Natural killer cell treated with Interleukin-12 subunit alpha and Interleukin-12 subunit beta and Interleukin-15 and Interleukin-18, amount 100 ng/mL, for 72 hours (primary cell): ENCODE data around the gene CDK9. TPM values are rescaled to one million over a fixed set of nuclear protein-coding genes. Genes with fewer than 3 reads are reported as not detected.

Experiments used
- ATAC-seq, 2 donors: fragments of 150-1000 bp; cut with Tn5 transposase in 1 of 2; sonication (Bioruptor Pico), chemical (Tn5 transposase) in 1 of 2; 2 replicates each; pipeline ENCODE4 v1.10.0; 2021
- DNase-seq: peaks from one replicate; pipeline ENCODE4 v3.0.0; 2022; ENCODE audit warnings: low spot score
- H3K27ac Mint-ChIP-seq, 2 donors: 1 replicate in 1 of 2; 2 replicates in 1 of 2; pipeline ENCODE4 v1.8.0; 2022; ENCODE audit warnings: mixed read lengths in 2 of 2, mild to moderate bottlenecking in 1 of 2, moderate library complexity in 1 of 2
- H3K27me3 Mint-ChIP-seq, 2 donors: 1 replicate in 1 of 2; 2 replicates in 1 of 2; pipeline ENCODE4 v1.8.0; 2022; ENCODE audit warnings: mixed read lengths in 2 of 2
- H3K36me3 Mint-ChIP-seq: one replicate; pipeline ENCODE4 v1.8.0; 2022; ENCODE audit warnings: mixed read lengths
- H3K4me1 Mint-ChIP-seq, 2 donors: 1 replicate in 1 of 2; 2 replicates in 1 of 2; pipeline ENCODE4 v1.8.0; 2022; ENCODE audit warnings: low read depth in 2 of 2, mixed read lengths in 2 of 2, mild to moderate bottlenecking in 1 of 2
- H3K4me3 Mint-ChIP-seq: one replicate; pipeline ENCODE4 v1.8.0; 2022; ENCODE audit warnings: mixed read lengths
- H3K9me3 Mint-ChIP-seq: 2 replicates; pipeline ENCODE4 v1.8.0; 2022; ENCODE audit warnings: mixed read lengths
- total RNA-seq, 2 donors: library from RNA; stranded (reverse); gene quantifications; one replicate each; pipeline ENCODE4 v1.2.3, GENCODE V29; 2022

The CDK9 gene
- total RNA-seq, 2 donors from 2014 or later, result 119 to 132 TPM

DNA sequence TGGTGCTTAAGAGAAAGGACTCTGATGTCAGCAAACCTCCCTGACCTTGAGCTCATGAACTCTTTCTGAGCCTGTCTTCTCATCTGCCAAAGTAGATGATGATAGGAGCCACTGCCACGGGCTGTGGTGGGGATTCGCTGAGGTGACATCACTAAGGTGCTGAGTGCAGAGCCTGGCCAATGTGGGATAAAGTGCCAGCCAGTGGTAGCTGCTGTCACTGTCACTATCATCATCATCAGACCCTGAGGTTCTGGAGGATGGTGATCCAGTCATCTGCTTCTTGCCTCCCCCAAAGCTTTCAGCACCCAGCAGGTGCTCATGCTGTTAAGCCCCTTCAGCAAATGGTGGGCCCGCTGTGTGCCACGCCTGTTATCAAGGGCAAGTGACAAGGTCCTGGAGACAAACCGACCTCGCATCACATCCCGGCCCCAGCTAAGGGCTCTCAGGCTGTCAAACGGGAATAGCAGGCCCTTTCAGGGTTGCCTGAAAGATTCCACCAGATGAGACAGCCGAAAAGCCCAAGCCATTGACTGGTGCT, 23.2 kb downstream of the CDK9 start:
- Mint-ChIP-seq H3K36me3 (no peaks in the 10 kb centered on the region), H3K27ac (no peak overlapping the region), H3K4me1 (peaks cover 0 to 8% of the 10 kb centered on the region in 2 donors), H3K9me3 (no peaks in the 10 kb centered on the region), H3K27me3 (no peaks in the 10 kb centered on the region), H3K4me3 (no peak overlapping the region)
- DNase-seq (no peak), ATAC-seq (no peak)

DNA sequence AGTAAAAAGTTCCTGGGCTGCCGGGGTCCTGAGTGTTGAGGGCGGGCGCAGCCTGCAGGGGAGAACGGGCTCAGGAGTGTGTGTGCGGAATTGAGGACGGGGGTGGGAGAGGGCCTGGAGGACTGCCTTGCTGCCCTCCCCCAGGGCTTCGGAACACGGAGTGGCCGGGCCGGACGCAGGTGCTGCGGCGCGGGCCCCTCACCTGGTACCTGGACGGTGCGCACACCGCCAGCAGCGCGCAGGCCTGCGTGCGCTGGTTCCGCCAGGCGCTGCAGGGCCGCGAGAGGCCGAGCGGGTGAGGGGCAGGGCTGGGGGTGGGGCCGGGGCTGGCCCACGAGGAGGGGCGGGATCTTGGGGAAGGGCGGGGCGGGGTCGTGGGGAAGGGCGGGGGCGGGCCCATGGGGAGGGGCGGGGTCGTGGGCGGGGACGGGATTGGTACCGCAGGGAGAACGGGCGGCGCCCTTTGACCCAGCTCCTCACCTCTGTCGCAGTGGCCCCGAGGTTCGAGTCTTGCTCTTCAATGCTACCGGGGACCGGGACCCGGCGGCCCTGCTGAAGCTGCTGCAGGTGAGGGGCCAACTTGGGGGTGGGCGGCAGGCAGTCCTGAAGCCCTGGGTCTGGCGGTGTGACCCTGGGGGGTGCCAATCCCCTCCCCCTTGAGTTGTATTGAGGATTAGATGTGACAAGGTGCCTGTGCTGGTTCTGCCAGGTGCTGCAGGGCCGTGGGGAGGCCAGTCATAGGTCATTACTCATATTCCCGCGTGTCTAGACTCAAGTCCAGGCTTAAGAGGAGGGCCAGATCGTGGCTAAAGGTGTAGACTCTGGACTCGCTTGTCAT, 23.9 kb downstream of the CDK9 start:
- ATAC-seq (no peak), DNase-seq (peak; percentile 51)
- H3K27me3 Mint-ChIP-seq, result no peaks in the 10 kb centered on the region
- no peak overlapping the region for H3K27ac Mint-ChIP-seq
- no peaks in the 10 kb centered on the region for H3K9me3 Mint-ChIP-seq
- no peak overlapping the region for H3K4me3 Mint-ChIP-seq
- H3K4me1 Mint-ChIP-seq, result peaks cover 0 to 5% of the 10 kb centered on the region in 2 donors
- H3K36me3 Mint-ChIP-seq, result no peaks in the 10 kb centered on the region

DNA sequence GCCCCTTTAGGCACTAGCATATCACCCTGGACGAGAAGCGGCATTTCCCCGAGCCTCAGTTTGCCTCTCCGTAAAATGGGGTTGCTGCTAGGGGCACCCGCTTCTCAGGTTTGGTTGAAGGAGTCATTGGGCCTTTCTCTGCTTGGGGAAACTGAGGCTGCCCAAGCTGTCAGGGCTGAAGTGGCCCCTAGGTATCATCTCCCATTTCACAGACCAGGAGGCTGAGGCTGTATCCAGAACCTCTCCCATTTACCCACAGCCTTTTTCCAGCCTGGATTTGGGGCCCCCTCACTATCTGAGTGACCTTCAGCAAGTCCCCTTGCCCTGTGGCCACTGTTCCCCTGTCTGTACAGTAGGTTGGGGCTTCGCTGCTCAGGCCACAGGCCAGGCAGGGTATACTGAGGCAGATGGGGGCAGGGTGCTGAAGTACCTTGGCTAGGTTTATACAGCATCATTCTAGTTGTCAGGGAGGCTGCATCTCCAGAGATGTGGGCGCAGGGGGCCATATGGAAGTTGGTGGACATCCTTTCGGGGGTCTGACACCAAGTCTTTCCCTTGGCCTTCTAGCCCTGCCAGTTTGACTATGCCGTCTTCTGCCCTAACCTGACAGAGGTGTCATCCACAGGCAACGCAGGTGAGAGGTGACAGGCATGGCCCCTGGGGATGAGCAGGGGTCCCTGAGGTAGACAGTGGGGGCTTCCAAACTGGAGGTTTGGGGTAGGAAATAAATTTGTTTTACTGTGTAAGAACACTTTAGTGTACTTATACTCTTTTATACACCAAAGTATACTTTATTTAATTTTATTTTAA, 24.7 kb downstream of the CDK9 start:
- Mint-ChIP-seq H3K4me1 (peaks cover 0 to 5% of the 10 kb centered on the region in 2 donors), H3K36me3 (no peaks in the 10 kb centered on the region), H3K4me3 (no peak overlapping the region), H3K9me3 (no peaks in the 10 kb centered on the region), H3K27ac (no peak overlapping the region), H3K27me3 (no peaks in the 10 kb centered on the region)
- DNase-seq (peak; percentile 42), ATAC-seq (no peak)

DNA sequence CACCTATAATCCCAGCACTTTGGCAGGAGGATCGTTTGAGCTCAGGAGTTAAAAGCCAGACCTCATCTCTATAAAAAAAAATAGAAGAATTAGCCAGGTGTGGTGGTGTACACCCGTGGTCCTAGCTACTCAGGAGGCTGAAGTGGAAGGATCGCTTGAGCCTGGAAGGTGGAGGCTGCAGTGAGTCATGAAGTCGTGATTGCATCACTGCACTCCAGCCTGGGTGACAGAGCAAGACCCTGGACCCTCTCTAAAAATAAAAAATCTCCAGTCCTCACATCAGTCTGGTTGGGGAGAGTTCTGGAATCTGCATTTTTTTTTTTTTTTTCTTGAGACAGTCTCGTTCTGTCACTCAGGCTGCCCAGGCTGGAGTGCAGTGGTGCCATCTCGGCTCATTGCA, 26.2 kb downstream of the CDK9 start:
- DNase-seq, result no peak
- peaks cover 0 to 2% of the 10 kb centered on the region in 2 donors for H3K4me1 Mint-ChIP-seq
- no peaks in the 10 kb centered on the region for H3K27me3 Mint-ChIP-seq
- H3K36me3 Mint-ChIP-seq, result no peaks in the 10 kb centered on the region
- no peak overlapping the region for H3K27ac Mint-ChIP-seq
- H3K9me3 Mint-ChIP-seq, result no peaks in the 10 kb centered on the region
- no peak overlapping the region for H3K4me3 Mint-ChIP-seq
- no peak for ATAC-seq

DNA sequence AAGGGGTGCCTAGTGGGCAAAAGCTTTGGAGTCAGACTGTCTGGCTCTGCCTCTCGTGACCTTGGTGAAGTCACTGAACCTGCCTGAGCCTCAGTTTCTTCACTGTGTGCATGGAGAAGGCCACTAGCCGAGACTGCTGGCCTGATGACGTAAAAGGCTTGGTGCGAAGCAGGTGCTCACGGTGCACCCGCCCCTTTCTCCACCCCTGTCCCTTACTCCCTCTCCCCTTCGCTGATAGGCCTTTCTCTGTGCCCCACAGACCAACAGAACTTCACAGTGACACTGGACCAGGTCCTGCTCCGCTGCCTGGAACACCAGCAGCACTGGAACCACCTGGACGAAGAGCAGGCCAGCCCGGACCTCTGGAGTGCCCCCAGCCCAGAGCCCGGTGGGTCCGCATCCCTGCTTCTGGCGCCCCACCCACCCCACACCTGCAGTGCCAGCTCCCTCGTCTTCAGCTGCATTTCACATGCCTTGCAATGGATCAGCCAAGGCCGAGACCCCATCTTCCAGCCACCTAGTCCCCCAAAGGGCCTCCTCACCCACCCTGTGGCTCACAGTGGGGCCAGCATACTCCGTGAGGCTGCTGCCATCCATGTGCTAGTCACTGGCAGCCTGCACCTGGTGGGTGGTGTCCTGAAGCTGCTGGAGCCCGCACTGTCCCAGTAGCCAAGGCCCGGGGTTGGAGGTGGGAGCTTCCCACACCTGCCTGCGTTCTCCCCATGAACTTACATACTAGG, 27.3 kb downstream of the CDK9 start:
- H3K9me3 Mint-ChIP-seq, result no peaks in the 10 kb centered on the region
- no peaks in the 10 kb centered on the region for H3K36me3 Mint-ChIP-seq

DNA sequence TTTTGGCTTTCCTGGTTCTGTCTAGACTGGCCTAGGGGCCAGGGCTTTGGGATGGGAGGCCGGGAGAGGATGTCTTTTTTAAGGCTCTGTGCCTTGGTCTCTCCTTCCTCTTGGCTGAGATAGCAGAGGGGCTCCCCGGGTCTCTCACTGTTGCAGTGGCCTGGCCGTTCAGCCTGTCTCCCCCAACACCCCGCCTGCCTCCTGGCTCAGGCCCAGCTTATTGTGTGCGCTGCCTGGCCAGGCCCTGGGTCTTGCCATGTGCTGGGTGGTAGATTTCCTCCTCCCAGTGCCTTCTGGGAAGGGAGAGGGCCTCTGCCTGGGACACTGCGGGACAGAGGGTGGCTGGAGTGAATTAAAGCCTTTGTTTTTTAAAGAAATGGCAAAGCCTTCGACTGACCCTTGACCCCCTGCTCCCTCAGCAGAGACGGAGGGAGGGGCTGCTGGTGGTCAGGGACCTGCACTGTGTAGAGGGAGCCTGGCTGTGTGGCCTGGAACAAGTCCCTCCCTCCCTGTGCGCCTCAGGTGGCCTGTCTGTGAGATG, 27.9 kb downstream of the CDK9 start:
- no peaks in the 10 kb centered on the region for H3K27me3 Mint-ChIP-seq
- H3K4me1 Mint-ChIP-seq, result no peaks in the 10 kb centered on the region
- H3K36me3 Mint-ChIP-seq, result no peaks in the 10 kb centered on the region
- H3K9me3 Mint-ChIP-seq, result no peaks in the 10 kb centered on the region
- ATAC-seq (no peak), DNase-seq (peak; percentile 34)
- H3K4me3 Mint-ChIP-seq, result no peak overlapping the region
- H3K27ac Mint-ChIP-seq, result no peak overlapping the region

More for the DNA sequence above, 27.3 kb downstream of the CDK9 start:
- ATAC-seq (no peak), DNase-seq (peak; percentile 53)
- H3K4me1 Mint-ChIP-seq, result no peaks in the 10 kb centered on the region
- H3K27me3 Mint-ChIP-seq, result no peaks in the 10 kb centered on the region
- no peak overlapping the region for H3K27ac Mint-ChIP-seq
- H3K4me3 Mint-ChIP-seq, result no peak overlapping the region

DNA sequence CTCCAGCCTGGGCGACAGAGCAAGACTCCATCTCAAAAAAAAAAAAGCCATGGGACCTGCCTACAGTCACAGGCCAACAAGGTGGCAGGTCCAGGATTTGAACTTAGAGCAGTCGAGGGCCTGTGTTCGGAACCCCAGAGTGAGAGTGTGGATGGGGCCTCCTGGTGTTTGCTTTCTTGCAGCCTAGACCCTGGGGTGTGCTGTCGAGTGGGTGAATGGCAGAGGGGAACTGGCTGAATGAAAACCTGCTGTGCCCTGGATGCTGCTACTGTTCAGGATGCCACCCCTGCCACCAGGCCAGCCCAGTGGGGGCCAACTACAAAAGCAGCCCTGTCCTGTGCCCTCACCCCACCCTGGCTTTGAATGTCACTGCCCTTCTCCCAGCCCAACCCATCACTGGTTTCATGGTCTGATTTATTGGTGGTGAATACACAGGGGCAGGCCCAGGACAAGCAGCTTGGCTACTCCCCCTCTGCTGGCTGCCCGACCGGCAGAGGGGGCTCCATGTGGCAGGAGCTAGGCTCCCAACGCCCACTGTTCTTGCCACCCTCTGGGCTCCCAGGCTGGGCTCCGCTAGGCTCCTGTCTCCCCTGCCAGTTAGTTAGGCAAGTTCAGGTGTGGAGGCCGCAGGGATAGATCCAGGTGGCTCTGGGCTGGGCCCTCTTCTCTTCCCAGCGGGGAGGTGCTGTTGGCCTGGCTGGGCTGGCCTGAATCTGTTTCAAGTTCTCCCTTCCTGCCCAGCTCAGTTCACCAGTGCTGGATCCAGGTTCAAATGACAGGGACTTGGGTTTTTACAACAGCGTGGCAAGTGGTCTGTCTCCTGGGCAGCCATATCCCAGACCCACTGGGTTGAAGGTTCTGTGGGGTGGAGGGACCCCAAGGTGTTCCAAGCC, 29.0 kb downstream of the CDK9 start:
- ATAC-seq (no peak), DNase-seq (peak; percentile 10)
- Mint-ChIP-seq H3K36me3 (no peaks in the 10 kb centered on the region), H3K9me3 (no peaks in the 10 kb centered on the region), H3K27me3 (no peaks in the 10 kb centered on the region), H3K4me1 (no peaks in the 10 kb centered on the region), H3K4me3 (no peak overlapping the region), H3K27ac (no peak overlapping the region)

DNA sequence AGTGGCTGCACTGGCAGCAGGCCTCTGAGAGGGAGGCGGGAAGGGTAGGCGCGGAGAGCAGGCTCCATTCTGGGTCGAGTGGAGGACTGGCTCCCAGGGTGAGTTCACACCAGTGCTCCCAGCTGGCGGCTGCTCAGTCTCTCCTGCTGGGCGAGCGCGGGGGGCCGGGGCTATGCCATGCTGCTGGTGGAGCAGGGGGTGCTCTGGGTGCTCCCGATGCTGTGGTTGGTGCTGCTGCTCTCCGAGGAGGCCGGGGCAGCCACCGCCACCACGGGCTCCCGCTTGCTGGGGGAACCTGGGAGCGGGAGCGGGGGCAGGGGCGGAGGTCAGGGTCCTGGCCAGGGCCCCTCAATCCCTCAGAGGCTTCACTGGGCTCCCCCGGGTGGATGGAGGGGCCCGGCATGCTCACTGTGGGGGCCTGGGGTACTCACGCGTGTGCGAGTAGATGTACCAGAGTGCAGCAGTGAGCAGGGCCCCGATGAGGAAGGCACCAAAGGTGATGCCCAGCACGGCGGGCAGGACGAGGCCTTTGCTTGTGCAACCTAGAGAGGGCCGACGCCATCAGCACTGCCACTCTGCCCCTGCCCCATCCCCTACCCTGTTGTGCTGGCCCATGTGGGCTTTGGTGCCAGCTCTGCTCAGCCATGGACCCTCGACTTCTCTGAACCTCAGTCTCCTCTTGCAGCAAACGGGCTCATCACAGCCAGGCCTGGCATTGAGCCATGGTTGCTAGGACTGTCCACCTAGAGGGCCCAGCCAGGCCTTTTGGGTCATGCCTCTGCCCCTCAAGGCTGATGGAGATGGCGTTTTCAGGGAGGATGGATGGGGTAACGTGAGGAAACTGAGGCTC, 29.9 kb downstream of the CDK9 start:
- Mint-ChIP-seq H3K4me3 (no peak overlapping the region), H3K36me3 (no peaks in the 10 kb centered on the region), H3K4me1 (no peaks in the 10 kb centered on the region), H3K9me3 (no peaks in the 10 kb centered on the region), H3K27me3 (no peaks in the 10 kb centered on the region), H3K27ac (no peak overlapping the region)
- ATAC-seq, result peak in 1 of 2 donors; percentile 2
- peak; percentile 55 for DNase-seq

DNA sequence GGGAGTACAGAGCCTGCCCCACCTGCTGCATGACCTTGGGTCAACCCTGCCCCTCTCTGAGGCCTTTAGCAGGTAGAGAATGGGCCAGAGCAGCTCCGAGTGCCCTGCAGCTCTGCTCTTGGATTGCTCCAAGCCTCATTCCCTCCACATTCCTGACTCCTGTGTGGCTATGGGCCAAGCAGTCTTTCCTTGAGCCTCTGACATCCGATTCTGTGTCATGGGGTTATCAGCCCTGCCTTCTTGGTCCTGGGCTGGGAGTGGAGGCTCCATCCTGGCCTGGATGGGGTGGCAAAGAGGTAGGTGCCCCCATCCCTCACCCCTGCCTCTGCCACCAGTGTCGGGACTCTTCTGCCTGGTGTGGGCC, 30.5 kb downstream of the CDK9 start:
- Mint-ChIP-seq H3K27me3 (no peaks in the 10 kb centered on the region), H3K9me3 (no peaks in the 10 kb centered on the region), H3K4me3 (no peak overlapping the region), H3K4me1 (no peaks in the 10 kb centered on the region), H3K36me3 (no peaks in the 10 kb centered on the region), H3K27ac (no peak overlapping the region)
- DNase-seq, result no peak
- ATAC-seq, result no peak

DNA sequence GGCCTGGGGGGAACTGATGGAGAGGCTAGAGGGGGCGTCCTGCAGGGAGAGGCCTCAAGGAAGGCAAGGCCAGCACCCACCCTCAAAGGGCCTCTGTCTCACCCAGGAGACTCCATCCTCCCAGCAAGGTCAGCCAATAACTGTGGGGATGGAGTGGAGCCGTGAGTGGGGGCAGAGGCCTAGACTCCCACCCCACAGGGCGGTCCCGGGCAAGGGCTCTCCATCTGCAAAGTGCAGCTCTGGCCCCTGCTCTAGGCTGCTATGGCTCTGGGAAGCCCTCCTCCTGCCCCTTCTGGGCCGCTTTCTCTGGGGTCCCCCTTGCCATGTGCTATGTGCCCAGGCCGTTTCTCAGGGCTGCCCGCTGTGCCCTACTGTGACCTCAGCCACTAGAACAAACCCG, 30.9 kb downstream of the CDK9 start:
- Mint-ChIP-seq H3K27ac (peak overlapping the region in 1 of 2 donors; percentile 41), H3K4me1 (no peaks in the 10 kb centered on the region), H3K9me3 (no peaks in the 10 kb centered on the region), H3K27me3 (no peaks in the 10 kb centered on the region), H3K36me3 (no peaks in the 10 kb centered on the region), H3K4me3 (no peak overlapping the region)
- ATAC-seq, result peak in 1 of 2 donors; percentile 7
- peak; percentile 55 for DNase-seq

DNA sequence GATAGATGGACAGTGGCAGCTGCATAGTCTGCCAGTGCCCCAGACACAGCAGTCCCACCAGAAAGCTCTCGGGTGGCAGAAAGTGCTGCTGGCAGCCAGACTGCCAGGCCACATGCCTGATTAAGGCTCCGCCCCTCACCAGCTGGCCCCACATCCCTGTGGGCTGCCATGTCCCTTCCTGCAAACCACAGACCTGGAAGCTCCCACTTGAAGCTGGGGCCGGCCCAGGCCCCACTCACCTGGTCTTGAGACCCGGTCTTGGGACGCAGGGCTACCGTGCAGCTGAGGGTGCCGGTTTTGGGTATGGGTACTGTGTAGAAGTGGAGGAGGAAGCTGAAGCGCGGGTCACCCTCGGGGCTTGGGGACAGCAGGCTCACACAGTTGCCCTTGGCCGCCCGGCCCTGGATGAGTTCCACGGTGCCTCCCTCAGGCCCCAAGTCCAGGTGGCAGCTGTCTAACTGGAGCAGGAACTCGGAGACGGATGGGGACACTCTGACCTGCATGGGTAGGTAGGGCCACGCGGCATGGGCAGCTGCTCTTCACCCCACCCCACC, 32.1 kb downstream of the CDK9 start:
- Mint-ChIP-seq H3K4me3 (no peak overlapping the region), H3K9me3 (no peaks in the 10 kb centered on the region), H3K27ac (peak overlapping the region in 1 of 2 donors; percentile 41), H3K27me3 (no peaks in the 10 kb centered on the region), H3K36me3 (no peaks in the 10 kb centered on the region), H3K4me1 (no peaks in the 10 kb centered on the region)
- peak; percentile 56 for DNase-seq
- no peak for ATAC-seq

DNA sequence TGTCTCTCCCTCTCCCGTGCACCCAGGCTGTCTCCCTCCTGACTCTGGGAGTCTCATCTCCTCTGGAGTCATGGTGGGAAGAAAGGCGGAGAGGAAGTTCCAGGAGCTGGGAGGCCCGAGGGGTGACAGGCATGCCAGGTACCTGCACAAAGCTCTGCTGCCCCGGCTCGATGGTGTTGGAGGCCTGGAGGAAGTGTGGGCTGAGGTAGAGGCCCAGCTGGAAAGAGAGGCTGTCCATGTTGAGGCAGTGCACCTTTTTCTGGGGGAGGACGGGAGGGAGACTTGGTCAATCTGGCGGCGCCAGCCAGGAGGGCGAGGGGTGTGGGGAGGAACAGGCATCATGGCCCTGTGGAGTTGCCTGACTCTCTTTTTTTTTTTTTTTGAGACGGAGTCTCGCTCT, 32.7 kb downstream of the CDK9 start:
- Mint-ChIP-seq H3K27ac (no peak overlapping the region), H3K36me3 (no peaks in the 10 kb centered on the region)
- peak in 1 of 2 donors; percentile 30 for ATAC-seq

More for the DNA sequence above, 32.7 kb downstream of the CDK9 start:
- DNase-seq, result peak; percentile 53
- no peaks in the 10 kb centered on the region for H3K9me3 Mint-ChIP-seq
- no peaks in the 10 kb centered on the region for H3K4me1 Mint-ChIP-seq
- H3K4me3 Mint-ChIP-seq, result no peak overlapping the region
- H3K27me3 Mint-ChIP-seq, result no peaks in the 10 kb centered on the region
